ENCODE results near the gene FADS3. TPM values are rescaled to one million over a fixed set of nuclear protein-coding genes. Genes with fewer than 3 reads are reported as not detected.
A peak's percentile ranks its signal among the peaks of the same experiment; 100 is the strongest.

Gene FADS3
- total RNA-seq, 1 donor from 2014 or later = 22.6 TPM

DNA sequence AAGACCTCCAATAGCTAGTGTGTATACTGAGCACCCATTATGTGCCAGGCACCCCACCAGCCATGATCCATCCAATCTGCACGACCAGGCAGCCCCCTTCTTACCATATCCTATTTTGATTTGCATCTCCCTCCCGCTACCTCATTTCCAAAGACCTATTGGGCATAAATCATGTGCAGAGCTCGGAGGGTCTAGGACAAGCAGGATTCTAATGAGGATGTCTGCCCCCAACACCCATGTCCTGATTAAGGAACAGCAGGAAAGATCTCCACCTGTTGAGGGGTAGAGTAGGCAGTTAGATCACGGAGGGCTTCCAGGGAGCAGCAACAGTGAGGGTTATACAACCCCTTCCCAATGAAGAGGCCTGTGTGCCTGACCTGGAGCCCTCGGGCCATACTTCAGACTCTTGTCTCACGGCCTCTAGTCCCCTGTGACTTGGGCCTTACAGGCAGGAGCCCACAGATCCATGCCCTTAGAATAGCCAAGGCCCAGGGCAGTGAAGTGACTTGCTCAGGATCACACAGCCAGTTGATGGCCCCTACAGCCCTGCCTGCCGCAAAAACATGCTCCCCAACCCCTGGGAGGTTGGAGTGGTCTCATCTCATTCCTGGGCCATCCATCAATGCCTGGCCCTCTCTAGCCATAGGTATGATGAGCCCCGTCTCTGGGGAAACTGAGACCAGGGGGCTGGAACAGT, 22.5 kb upstream of the FADS3 start:
- no peak for DNase-seq (ENCODE audit: low spot score)

DNA sequence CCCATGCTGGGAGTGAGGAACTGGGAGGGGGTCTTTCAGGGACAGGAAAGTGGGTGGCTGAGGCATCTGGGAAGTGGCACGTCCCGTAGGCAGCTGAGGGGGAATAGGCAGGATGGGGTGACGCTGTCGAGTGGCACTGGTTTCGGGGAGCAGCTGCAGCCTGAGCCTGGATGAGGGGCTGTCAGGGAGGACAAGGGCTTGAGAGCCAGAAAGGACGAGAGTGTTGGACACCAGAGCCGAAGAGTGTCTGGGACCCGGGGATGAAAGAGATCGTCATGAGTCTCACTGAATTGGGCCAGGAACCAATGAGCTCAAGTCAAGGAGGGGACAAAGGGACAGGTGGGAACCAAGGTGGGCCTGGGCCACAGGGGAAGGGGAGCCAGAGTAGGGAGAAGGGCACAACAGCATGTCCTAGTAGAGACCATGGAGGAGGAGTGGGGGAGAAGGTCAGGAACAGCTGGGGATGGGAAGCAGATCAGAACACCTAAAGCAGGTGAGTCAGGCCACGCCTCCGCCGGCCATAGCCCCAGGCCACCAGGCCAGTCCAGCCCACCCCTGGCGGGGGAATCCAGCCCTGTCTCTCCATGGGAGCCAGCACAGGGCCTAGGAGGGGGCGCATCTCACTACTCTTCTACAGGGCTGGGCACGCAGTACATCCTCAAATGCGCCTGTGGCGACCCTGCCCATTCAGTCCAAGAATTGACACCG, 21.8 kb upstream of the FADS3 start:
- DNase-seq (ENCODE audit: low spot score) = no peak

DNA sequence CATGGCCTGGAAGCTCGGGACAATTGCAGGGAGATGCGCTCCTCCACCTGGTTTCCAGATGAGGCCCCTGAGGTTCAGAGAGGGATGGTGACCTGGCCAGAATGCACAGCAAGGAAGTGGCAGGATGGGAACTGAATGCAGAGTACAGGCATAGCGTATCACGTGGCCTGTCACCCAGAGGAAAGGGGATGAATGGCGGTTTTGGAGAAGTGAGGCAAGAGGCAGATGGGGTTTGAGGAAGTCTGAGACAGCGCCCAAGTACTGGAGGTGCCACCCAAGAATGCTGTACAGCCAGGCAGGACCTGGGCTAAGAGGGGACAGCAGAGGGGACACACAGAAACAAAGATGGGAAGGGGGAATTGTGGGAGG, 21.2 kb upstream of the FADS3 start:
- DNase-seq (ENCODE audit: low spot score) = no peak

DNA sequence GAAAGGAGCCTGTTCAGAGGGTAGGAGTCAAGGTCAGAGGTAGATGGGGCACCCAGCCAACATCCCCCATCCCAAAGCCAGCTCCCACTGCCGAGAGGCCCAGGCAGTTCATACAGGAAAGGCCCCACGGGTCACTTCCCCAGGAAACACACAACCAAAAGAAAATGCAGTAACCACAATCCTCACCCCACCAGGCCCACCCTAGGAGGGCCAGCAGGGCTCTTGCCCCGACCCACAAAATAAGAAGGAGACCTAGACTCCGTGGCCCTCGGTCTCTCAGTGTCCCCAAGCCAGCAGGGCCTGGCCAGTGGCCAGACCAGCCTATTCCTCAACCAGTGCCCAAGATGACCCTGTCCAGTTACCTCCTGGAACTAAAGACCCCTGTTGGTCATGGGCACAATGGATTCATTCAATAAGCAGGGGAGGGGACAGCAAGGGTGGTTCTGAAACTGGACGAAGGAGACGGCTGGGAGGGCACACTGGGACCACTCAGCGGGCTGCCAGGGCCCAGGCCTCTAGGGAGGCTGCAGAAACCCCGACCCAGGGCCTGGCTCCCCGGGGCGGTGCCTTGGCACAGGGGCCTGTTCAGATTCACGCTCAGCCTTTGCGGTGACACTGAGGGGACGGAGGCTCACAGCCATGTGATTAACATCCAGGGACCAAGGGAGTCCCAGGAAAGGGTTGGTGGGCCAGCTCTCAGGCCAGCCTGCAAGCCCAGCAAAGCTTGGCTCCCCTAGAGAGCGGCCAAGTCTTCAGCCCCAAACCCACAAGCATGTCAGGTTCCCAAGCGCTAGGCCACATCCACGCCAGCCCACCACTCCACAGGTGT, 20.6 kb upstream of the FADS3 start:
- no peak for DNase-seq (ENCODE audit: low spot score)

DNA sequence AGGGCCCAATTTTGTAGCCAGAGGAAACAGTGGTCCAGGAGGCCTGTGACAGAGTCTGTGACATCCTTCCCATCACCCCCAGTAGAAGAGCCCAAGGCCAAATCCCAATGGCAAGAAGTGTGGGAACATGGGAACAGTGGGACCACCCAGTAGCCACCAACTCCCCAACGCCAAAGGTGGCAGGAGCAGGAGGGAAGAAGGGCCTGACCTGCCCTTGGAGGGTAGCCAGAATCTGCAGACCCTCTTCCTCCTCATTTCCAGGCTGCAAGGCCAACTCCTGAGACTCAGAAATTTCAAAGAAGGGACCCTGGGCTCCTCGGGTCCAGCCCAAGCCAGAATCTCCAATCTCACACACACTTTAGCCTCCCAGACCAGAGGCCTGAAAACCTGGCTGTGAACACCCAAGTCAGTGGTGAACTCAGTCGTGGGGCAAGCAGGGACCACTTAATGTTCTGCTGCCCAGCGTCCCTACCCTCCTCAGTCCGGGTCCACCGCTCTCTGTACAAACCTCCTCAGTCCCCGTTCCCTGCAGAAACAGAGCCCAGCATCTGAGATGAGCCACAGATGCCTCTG, 19.9 kb upstream of the FADS3 start:
- DNase-seq (ENCODE audit: low spot score) = no peak

DNA sequence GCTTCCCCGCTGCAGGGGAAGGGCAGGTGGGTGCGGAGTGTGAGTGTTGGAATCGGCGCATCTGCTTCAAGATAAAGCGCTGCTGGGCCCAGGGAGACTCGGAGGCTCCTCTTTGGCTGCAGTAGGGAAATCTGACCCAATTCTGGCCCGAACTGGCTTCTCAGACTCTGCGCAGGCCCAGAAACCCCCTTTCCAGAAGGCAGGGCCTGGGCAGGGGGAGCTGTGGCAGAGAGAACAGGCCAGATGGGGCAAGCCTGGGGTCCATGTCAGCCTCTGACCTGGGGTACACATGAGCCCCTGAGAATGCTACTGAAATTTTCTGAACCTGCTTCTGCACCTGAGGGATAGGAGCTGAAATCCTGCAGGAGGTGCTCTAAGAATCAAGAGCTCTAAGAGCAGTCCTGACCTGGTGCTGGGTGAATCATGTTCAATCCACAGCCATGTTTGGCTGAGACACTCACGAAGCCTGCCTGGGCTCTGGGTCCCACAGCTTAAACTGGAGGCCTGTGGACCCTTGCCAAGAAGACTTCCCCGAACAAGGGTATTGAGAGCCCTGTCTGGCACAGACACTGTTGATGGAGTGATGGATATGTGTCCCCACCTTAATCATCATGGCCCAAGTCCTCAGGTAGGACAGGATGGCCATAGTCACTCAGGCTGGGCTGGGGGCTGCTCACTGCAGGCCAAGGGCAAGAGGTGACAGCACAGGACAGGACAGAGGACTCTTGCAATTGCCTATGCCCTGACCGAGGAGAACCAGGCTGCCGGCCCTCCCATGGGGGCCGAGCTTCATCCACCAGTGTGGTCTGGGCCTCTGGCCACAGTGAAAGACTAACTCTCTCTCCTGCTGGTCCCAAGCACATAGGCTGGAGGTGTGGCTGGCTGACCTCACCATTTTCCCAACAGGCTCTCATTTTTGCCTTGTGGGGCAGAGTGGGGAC, 19.1 kb upstream of the FADS3 start:
- DNase-seq (ENCODE audit: low spot score) = no peak

DNA sequence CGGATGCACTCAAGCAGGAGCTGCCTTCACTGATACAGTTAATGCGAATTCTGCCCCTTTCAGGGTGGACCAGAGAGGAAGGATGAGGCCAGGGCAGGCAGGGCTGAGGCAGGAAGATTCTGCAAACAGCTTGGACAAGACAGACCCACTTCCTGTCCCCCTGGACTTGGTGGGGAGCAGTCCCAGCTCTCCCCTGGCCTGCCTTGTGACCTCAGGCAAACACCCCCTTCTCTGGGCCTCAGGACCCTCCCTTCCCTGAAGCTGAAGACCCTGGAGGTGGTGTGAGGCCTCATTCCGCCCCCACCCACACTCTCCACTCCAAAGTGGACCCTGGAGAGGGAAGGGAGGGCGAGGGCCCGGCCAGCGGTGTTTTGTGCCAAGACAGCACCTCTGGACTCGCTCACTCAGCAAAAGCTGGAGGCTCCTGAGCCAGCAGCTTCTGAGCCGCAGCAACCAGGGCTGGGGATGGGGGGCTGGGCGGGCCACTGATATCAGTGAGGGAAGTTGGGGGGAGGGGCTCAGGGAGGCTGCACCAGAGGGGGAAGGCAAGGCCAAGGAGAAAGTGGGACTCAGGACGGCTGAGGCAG, 17.5 kb upstream of the FADS3 start:
- DNase-seq (ENCODE audit: low spot score) = peak; percentile 51

DNA sequence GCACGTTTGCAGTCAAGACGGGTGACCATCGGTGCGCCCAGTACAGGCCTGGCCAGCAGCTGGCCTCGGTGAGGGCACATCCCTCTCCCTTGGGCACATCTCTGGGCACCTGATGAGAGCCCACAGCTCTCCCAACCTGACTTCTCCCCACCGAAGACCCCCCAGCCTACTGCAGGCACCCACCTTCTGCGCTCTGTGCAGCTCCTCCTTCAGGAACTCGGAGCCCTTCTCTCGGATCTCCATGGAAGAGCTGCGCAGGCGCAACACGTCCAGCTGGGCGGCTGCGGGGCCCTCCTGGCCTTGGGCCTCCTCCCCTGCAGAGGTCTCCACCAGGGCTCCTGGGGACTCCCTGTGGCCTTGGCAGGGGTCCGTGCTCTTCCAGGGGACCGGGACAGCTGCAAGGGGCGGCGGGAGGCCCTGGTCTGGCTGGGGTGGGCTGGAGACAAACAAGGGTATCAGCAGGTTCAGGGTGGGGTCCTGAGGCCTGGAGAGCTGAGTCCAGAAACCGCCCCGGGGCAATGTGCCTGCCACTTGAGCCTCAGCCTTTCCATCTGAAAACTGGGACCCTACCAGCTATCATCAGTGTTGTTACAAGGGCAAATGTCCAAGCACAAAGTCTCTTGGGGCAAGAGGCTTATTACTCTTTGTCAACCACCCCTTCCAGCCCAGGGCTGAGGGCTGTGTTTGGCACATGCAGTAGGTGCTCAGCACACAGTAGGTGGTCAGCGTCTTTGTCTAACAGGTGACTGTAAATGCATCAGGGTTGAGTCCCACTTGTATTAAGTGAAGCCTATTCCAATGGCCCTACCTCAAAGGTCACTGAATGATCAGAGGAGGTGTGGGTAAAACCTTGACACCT, 16.8 kb upstream of the FADS3 start:
- DNase-seq (ENCODE audit: low spot score) = no peak

DNA sequence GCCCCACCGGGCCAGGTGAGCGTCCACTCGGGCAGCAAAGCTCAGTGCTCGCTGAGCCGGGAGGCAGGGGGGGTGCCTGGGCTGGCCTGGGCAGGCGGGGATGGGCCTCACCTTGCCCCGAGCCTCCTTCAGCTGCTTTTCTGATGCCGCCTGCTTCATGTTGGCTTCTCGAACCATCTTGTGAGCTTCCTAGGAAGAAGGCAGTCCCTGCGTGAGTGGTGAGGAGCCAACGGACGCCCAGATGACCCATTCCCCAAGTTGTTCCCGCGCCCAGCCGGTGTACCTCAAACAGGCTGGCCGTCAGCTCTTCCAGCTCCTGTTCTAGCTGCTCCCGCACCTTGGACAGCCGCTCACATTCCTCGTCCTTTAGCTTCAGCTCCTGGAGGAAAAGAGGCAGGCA, 15.9 kb upstream of the FADS3 start:
- no peak for DNase-seq (ENCODE audit: low spot score)

DNA sequence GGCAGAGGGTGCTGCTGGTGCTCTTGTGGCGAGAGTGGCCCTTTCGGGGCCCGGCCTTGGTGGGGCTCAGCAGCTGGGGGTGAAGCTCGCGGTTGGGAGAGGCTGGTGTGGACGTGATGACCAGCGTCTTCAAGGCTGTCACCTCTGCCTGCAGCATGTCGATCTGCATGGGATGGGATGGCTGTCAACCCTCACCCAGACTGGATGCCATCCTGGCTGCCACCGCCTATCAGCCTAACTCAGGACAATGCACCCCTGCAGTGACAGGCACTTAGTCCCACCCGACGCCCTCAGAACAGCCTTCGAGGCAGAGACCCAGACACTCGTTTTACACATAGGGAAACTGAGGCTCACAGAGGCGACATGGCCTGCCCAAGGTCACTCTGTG, 15.2 kb upstream of the FADS3 start:
- DNase-seq (ENCODE audit: low spot score) = no peak

DNA sequence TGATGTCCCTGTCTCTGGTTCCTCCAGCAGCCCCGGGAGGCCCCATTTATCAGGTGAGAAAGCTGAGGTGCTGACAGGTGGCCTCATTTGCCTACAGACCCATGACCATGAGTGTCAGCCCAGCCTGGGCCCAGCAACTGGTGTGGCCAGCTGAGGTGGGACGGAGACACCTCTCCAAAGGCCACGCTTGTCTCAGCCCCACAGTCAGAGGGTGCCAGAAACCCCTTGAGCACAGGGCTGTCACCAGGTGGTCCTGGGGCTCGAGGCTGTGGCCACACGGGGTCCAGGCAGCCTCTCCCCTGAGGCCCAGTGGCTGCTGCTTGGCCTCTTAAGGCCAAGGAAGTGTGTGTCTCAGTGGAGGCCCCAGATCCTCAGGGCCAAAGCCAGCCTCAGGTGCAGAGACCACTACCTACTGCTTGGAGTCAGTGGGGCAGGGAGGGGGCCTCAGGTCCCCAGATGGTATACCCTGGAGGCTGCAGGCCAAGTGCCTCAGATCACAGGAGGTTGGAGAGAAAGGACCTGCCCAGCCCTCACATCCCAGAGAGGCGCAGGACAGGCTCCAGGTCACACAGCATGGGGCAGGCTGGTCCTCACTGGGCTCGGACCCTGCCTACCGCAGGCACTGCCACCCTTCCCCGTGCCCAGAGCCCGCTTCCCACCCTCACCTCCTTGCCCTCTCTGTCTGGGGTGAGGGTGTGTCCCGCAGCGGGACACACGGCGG, 14.6 kb upstream of the FADS3 start:
- no peak for DNase-seq (ENCODE audit: low spot score)

DNA sequence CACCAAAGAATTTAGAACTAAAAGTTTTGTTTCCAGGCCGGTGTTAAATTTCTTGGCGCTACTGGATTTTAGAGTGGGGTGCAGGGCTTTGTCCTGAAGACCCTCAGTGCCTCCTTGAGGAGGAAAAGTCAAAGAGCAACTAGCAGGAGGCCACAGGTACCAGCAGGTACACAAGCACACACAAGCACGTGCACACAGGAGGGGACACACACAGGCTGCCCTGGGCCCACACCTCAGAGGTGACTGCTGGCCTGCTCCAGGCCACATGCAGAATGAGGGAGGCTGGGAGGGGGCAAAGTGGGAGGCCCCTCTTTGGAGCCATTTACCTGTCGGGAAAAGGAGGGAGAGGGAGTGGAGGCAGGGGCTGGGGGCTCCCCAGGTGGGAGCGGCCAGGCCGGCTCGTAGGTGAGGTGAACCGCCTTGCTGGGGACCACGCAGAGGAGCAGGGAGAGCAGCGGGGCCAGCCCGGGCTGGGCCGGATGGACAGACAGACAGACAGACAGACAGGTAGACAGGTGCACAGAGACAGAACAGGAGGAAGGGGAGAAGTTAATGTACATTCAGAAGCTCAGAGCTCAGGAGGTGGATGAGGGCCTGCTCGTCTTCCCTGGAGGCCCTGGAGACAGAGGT, 13.8 kb upstream of the FADS3 start:
- no peak for DNase-seq (ENCODE audit: low spot score)

DNA sequence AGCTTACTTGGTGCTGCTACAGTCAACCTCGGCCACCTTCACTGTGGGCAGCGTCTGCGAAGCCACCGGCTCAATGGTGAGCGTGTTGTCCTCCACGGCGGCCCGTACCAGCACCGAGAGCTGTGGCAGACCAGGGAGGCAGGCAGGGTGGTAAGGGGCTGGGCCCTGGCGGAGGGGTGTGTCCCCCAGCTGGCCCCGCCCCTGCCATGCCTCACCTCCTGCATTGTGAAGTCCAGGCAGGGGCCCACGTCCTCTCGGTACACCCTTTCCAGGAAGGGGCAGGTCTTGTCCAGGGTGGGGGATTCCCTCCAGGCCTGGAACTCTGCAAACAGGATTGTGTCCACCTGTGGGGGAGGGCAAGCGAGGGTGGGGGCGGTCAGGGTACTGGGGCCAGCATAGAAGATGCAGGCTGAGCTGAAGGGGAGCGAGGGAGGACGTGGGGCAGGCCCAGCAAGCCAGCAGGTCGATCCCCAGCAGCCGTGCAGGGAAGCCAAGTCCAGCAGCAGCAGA, 13.2 kb upstream of the FADS3 start:
- DNase-seq (ENCODE audit: low spot score) = peak; percentile 35

DNA sequence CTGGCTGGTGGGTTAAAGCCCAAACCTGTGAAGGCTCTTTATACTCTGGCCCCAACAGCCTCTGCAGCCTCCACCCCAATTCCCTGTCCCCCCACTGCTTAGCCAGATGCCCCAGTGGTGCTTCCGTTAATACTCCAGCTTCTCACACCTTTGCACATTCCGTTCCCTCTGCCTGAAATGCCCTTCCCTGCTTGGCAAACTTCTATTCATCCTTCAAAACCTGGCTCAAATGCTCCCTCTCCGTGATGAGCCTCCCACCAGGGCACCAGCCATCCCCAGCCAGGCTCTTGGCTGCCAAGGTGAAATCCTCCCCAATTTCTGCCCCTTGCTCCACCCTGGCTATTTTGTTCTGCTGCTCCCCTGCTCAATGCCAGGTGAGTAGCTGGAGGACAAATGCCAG, 12.5 kb upstream of the FADS3 start:
- no peak for DNase-seq (ENCODE audit: low spot score)

DNA sequence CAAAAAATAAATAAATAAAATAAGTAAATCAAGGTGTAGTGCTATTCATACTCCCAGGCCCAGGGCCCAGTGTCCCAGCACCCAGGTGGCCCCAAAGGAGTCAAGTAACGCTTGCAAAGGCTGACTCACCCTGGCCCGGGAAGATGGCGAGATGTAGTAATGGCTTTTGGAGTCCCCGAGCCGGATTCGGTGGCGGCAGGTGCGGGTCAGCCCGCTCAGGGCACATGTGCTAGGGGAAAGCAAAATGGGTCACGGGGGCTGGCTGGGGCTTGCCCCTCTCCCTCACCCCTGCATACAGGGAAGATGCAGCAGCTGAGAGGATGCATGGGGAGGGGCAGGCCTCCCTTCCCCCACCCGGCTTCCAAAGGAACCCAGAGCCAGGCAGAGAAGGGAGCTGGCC, 11.0 kb upstream of the FADS3 start:
- no peak for DNase-seq (ENCODE audit: low spot score)

DNA sequence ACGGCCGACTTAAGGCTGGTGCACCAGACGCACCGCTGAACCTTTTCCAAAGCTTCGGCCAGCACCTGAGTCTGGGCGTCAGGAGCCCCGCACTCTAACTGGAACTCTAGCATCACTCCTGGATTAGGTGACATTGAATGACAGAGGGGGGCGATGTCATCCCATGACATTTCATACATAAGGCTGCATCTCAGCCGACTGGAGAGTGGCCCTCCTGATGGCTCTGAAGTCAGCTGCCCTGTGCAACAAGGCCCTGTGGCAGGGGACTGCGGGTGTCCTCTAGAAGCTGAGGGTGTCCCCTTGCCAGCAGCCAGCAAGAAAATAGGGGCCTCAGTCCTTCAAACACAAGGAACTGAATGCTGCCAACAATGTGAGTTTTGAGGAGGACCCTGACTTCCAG, 10.1 kb upstream of the FADS3 start:
- no peak for DNase-seq (ENCODE audit: low spot score)

DNA sequence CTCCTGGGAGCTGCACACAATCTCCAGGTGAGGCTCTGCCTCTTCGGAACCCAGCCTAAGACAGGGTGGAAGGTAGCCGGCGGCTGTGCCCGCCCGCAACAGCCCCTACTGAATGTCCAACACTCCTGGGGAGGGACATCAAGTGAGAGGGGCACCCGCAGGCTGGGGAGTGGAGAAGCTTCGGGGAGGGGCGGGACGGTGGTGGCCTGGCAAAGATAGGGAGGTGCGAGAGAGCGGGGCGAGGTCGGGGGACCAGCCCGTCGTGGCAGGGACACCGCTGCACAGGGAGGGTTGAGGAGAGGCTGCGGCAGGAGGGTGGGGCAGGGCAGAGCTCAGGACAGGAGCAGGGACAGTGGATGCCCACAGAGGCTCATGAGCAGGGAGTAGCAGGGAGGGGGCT, 8.9 kb upstream of the FADS3 start:
- no peak for DNase-seq (ENCODE audit: low spot score)

DNA sequence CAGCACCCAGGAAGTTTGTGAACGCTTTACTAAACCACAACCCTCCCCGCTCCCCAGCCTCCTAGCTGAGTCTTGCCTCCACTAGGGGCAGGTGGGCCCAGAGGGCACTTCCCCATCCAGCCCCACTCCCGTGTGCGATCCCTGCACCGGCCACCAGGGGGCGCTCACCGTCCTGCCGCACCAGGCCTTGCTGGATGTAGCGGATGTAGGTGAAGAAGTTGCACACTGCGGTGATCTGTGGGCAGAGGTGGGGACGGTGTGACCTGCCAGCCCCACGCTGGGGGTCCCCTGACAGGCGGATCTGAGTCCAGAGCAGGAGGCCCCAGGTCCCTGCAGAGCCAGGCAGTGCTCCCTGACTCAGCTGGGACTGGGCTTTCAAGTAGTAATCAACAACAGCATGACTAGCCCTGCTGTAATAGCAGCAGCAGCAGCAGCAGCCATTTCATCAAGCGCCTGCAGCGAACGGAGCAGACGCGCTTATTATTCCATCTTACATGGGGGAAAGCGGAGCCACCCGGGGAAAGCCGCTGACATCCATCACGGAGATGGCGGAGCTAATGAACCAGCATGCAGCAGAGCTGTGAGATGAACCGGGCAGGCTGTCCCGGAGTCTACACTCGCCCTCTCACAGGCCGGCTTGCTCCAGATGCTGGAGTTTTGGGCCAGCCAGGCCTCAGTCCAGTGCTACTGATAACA, 7.9 kb upstream of the FADS3 start:
- DNase-seq (ENCODE audit: low spot score) = peak; percentile 83

Measured in mucosa of gallbladder (tissue), 1 donor.